ENCODE results near the gene CKMT2. TPM values are rescaled to one million over a fixed set of nuclear protein-coding genes. Genes with fewer than 3 reads are reported as not detected.

CKMT2 gene
- total RNA-seq, 2 experiments from 2014 or later: not detected

DNA sequence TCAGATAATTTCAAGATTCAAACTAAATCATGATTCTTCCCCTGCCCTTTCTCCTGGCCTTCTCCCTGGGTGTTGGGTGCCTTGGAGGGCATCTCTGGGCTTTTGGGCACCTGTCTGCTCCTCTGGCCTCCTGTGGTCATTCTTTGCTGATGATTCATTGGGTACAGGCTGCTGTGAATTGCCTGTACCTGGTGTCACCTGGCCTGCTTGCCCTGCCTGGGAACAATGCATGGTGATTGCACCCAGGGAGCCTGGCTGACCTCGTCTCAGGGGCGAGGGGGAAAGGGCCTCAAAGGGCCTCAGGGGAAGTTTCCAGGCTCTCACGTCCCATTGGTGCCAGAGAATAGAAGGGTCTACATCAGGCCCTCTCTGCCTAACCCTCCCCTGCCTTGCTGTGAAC is 20.1 kb upstream of the CKMT2 start:
- Mint-ChIP-seq H3K36me3 (ENCODE audit: low read depth) (peaks cover 9% of the 10 kb centered on the region), H3K27me3 (no peaks in the 10 kb centered on the region), H3K4me1 (ENCODE audit: low read depth) (peaks cover 5% of the 10 kb centered on the region), H3K4me3 (no peak overlapping the region), H3K27ac (peak overlapping the region; percentile 52), H3K9me3 (no peaks in the 10 kb centered on the region)
- POLR2A ChIA-PET: no interaction called here
- TF ChIP-seq CTCF (IDR thresholded peaks at IDR 0.05): no peak
- CTCF ChIA-PET: interaction anchor here (1.0 kb wide), 1 partner anchor 18 kb away, joined by 3 read pairs; no protein-coding TSS in a partner anchor
- intact Hi-C loops (cut with micrococcal nuclease): no loop called here
- ATAC-seq (no peak), DNase-seq (no peak)

DNA sequence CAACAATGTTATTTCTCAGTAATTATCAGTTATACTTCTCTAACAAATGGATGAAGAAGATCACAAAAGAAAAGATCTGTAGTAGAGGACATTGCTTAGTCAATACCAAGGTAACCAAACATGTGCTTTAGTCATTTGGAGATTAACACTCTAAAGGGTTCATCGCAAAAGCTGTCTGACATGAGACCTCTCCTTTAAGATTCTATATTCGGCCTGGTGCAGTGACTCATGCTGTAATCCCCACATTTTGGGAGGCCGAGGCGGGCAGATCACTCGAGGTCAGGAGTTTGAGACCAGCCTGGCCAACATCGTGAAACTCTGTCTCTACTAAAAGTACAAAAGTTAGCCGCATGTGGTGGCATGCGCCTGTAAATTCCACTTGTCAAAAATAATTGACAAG is 18.3 kb upstream of the CKMT2 start:
- intact Hi-C loops (cut with micrococcal nuclease): no loop called here
- DNase-seq: no peak
- no peak for ATAC-seq
- Mint-ChIP-seq H3K4me1 (ENCODE audit: low read depth) (peaks cover 2% of the 10 kb centered on the region), H3K27ac (no peak overlapping the region), H3K36me3 (ENCODE audit: low read depth) (peaks cover 8% of the 10 kb centered on the region), H3K9me3 (no peaks in the 10 kb centered on the region), H3K27me3 (no peaks in the 10 kb centered on the region), H3K4me3 (no peak overlapping the region)
- no peak for TF ChIP-seq CTCF (IDR thresholded peaks at IDR 0.05)
- ChIA-PET POLR2A (interaction anchor here (0.7 kb wide), 1 partner anchor 536 kb away, joined by 3 read pairs; no protein-coding TSS in a partner anchor), CTCF (interaction anchor here (1.5 kb wide), 1 partner anchor 85 kb away, joined by 6 read pairs; no protein-coding TSS in a partner anchor)

DNA sequence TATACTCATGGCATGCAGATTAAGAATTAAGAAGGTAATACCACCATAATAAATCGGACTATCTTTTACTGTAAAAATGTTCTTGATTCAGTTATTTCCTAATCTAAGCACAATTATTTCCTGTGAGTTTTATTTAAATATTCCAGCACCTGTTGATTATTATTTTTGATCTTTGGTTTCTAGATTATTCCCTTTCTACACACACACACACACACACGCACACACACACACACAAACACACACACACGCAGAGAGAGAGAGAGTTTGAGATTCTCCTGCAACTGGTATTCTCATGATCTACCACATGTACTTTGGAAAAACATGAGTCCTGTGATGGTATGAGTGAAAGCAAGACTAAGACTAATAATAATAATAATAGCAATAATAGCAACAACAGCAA is 17.0 kb upstream of the CKMT2 start:
- no peak overlapping the region for H3K4me3 Mint-ChIP-seq

DNA sequence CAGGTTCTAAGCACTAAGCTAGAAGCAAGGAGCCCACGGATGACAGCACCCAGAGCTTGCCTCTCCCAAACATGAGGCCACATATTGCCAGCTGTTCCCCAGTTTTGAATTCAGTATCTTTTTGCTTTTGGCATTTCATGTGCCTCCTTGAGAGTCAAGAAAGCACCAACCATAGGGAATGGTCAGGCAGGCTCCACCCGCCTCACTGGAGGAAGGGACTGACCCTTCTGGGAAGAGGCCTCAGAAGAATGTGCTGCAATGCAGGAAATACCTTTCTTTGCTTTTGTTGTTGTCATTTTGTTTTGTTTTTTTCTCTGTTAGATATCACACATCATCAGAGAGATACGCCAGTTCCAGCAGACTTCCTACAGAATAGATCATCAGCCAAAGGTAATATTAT is 13.7 kb upstream of the CKMT2 start:
- intact Hi-C loops (cut with micrococcal nuclease): no loop called here
- no peak for TF ChIP-seq CTCF (IDR thresholded peaks at IDR 0.05)
- DNase-seq: no peak
- CTCF ChIA-PET: no interaction called here
- Mint-ChIP-seq H3K9me3 (no peaks in the 10 kb centered on the region), H3K27me3 (no peaks in the 10 kb centered on the region), H3K4me3 (no peak overlapping the region), H3K4me1 (ENCODE audit: low read depth) (no peaks in the 10 kb centered on the region), H3K36me3 (ENCODE audit: low read depth) (peaks cover 3% of the 10 kb centered on the region), H3K27ac (no peak overlapping the region)
- ATAC-seq: no peak
- POLR2A ChIA-PET: no interaction called here

More for the DNA sequence above, 17.0 kb upstream of the CKMT2 start:
- peaks cover 6% of the 10 kb centered on the region for H3K36me3 Mint-ChIP-seq (ENCODE audit: low read depth)
- POLR2A ChIA-PET: no interaction called here
- TF ChIP-seq CTCF (IDR thresholded peaks at IDR 0.05): no peak
- CTCF ChIA-PET: no interaction called here
- no peak for ATAC-seq
- intact Hi-C loops (cut with micrococcal nuclease): no loop called here
- H3K27me3 Mint-ChIP-seq: no peaks in the 10 kb centered on the region
- H3K9me3 Mint-ChIP-seq: no peaks in the 10 kb centered on the region
- DNase-seq: no peak
- no peaks in the 10 kb centered on the region for H3K4me1 Mint-ChIP-seq (ENCODE audit: low read depth)
- no peak overlapping the region for H3K27ac Mint-ChIP-seq

DNA sequence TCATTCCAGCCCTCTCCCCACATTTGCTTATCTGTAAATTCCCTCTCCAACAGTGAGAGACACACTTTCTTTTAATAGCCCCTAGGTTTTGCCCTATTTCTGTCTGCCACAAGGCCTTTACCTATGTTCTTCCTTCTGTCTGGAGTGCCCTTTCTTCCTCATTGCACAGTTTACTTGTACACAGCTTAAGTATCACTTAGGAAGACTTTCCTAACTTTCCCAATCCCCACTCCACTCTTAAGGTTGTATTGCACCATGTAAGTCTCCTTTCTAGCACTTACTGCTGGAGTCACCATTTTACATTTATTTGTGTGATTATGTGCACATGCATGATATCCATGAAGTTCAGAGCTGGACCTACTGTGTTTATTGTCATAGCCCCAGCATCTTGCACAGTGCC is 10.8 kb upstream of the CKMT2 start:
- ATAC-seq (no peak), DNase-seq (no peak)
- H3K4me1 Mint-ChIP-seq (ENCODE audit: low read depth): no peaks in the 10 kb centered on the region
- H3K9me3 Mint-ChIP-seq: no peaks in the 10 kb centered on the region
- no peak overlapping the region for H3K27ac Mint-ChIP-seq
- H3K27me3 Mint-ChIP-seq: no peaks in the 10 kb centered on the region
- H3K4me3 Mint-ChIP-seq: no peak overlapping the region
- CTCF ChIA-PET: no interaction called here
- POLR2A ChIA-PET: no interaction called here
- intact Hi-C loops (cut with micrococcal nuclease): no loop called here
- TF ChIP-seq CTCF (IDR thresholded peaks at IDR 0.05): no peak
- H3K36me3 Mint-ChIP-seq (ENCODE audit: low read depth): peaks cover 3% of the 10 kb centered on the region
